Tibial artery (tissue), 4 donors: ENCODE measurements around the gene PDE2A.

Source experiments
- DNase-seq, 2 donors: peaks; one replicate each; pipeline ENCODE4 v3.0.0-alpha.2; 2019
- H3K27ac ChIP-seq, 2 donors: fragments of 200-600 bp; sonication (generic) in 1 of 2; 1 replicate in 1 of 2; 2 replicates in 1 of 2; pipeline ENCODE4 v1.5.1; 2018 to 2019; ENCODE audit warnings: mild to moderate bottlenecking in 1 of 2
- H3K27me3 ChIP-seq, 2 donors: fragments of 200-600 bp; sonication (generic) in 1 of 2; one replicate each; pipeline versions ENCODE4 v1.5.1 to v1.6.0; 2016 to 2019
- H3K36me3 ChIP-seq, 3 donors: fragments of 200-600 bp; sonication (generic) in 2 of 3; one replicate each; pipeline ENCODE4 v1.5.1; 2016 to 2019; ENCODE audit warnings: mild to moderate bottlenecking in 2 of 3
- H3K4me1 ChIP-seq, 4 donors: fragments of 200-600 bp; sonication (generic) in 2 of 4; 1 replicate in 3 of 4; 2 replicates in 1 of 4; pipeline ENCODE4 v1.5.1; 2016 to 2019
- H3K4me3 ChIP-seq, 2 donors: fragments of 200-600 bp; sonication (generic) in 1 of 2; 1 replicate in 1 of 2; 2 replicates in 1 of 2; pipeline ENCODE4 v1.5.1; 2018 to 2019; ENCODE audit warnings: mild to moderate bottlenecking in 2 of 2
- H3K9me3 ChIP-seq, 3 donors: fragments of 200-600 bp; sonication (generic) in 1 of 3; one replicate each; pipeline ENCODE4 v1.5.1; 2016 to 2019
- intact Hi-C: fragments of 100-400 bp; cut with DNase I; formaldehyde crosslinking; loops from one replicate; pipeline ENCODE4 v1.15.0; 2023; ENCODE audit warnings: low total_unique reads
- TF ChIP-seq, protein P1 (sequence below), 2 experiments: fragments of 200-600 bp in 1 of 2; fragments of 450-650 bp in 1 of 2; IDR thresholded peaks; one replicate each; pipeline ENCODE4 v1.5.1; 2017 to 2019; ENCODE audit warnings: antibody characterized with exemption in 2 of 2, mild to moderate bottlenecking in 1 of 2, moderate library complexity in 1 of 2

Gene PDE2A

DNA sequence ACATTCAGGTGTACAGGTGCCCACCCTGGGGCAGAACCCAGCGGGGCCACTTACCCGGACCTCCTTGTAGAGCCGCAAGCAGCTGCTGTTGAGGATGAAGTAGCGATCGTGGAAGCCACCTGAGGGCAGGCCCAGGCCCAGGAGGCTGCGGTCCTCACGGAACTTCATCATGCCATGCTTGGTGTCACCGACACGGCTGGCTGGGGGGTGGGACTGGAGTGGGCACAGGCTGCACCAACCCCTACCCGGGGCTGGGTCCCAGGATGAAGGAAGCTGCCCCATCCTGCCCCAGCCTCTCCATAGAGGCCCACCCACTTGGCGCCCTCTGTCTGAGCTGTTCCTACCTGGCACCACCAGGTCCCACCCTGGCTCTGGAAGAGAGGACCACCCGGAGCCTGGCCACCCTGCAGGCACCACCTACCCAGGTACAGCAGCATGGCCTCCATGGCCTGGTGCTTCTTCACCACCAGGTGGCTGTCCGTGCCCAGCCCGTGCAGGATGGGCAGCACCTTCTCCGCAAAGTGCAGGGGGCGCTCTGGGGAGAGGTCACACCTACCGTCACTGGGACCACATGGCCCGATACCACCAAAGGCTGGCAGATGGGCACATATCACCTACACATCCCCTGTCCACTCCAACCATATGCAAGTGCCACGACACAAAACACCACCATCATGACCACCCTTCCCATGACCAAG lies 19.2 kb upstream of the PDE2A start:
- H3K4me1 ChIP-seq, result no peaks in the 10 kb centered on the region
- peaks cover 57 to 100% (median 91%) of the 10 kb centered on the region in 3 donors for H3K36me3 ChIP-seq
- no peaks in the 10 kb centered on the region for H3K27me3 ChIP-seq
- no peaks in the 10 kb centered on the region for H3K9me3 ChIP-seq
- TF ChIP-seq, protein P1, sequence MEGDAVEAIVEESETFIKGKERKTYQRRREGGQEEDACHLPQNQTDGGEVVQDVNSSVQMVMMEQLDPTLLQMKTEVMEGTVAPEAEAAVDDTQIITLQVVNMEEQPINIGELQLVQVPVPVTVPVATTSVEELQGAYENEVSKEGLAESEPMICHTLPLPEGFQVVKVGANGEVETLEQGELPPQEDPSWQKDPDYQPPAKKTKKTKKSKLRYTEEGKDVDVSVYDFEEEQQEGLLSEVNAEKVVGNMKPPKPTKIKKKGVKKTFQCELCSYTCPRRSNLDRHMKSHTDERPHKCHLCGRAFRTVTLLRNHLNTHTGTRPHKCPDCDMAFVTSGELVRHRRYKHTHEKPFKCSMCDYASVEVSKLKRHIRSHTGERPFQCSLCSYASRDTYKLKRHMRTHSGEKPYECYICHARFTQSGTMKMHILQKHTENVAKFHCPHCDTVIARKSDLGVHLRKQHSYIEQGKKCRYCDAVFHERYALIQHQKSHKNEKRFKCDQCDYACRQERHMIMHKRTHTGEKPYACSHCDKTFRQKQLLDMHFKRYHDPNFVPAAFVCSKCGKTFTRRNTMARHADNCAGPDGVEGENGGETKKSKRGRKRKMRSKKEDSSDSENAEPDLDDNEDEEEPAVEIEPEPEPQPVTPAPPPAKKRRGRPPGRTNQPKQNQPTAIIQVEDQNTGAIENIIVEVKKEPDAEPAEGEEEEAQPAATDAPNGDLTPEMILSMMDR (IDR thresholded peaks at IDR 0.05), result peak in 1 of 2 experiments; percentile 4
- H3K4me3 ChIP-seq, result no peak overlapping the region
- no peak overlapping the region for H3K27ac ChIP-seq
- no peak for DNase-seq
- intact Hi-C loops, result no loop called here

DNA sequence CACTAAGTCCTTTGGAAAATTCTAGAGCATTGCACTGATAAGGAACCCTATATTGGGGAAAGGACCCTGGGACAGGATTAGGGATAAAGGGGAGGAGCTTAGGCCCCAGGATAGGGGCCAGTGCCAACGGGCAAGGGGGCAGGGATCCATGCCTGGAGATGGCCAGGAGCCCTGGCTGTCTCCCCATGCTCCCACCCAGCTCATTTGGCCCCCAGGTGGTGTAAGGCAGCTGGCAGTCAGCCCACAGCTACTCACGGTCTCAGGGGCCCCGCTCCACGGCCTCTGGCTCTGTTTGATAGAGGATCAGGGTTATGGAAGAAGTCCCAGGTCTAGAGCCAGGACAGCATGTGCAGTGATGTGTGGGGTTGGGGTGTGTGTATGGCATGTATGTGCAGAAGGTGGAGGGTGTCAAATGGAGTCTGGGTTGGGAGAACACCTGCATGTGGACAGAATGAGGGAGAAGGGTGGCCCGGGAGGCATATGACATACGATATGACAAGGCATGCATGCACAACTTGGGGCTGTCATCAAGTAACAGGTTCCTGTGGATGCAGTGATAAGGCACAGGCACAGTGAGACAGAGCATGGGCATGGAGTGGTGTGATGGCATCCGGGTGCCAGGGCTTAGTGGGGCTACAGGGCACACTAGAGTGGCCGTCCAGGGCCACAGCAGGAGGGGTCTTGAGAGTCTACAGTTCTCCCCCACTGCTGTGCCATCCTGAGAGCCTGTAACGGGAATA lies 18.4 kb upstream of the PDE2A start:
- Histone ChIP-seq H3K9me3 (no peaks in the 10 kb centered on the region), H3K4me1 (no peaks in the 10 kb centered on the region), H3K27me3 (no peaks in the 10 kb centered on the region), H3K4me3 (no peak overlapping the region), H3K36me3 (peaks cover 55 to 100% (median 91%) of the 10 kb centered on the region in 3 donors), H3K27ac (no peak overlapping the region)
- TF ChIP-seq, protein P1 (IDR thresholded peaks at IDR 0.05), result no peak
- intact Hi-C loops, result no loop called here
- no peak for DNase-seq

DNA sequence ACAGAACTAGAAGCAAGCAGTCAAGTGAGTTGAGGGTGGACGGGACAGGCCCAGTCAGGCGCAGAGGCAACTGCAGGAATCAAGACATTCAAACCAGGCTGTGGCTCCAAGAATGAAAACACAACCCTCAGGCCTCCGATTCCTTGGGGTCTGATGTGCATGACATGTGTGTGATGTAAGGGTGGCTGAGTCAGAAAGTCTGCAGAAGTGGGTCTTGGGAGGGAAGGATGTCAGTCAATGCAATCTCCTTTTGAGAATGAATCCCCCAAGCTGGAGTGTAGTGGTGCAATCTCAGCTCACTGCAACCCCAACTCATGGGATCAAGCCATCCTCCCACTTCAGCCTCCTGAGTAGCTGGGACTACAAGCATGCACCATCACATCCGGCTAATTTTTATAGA lies 15.9 kb upstream of the PDE2A start:
- TF ChIP-seq, protein P1 (IDR thresholded peaks at IDR 0.05), result no peak
- DNase-seq, result no peak

DNA sequence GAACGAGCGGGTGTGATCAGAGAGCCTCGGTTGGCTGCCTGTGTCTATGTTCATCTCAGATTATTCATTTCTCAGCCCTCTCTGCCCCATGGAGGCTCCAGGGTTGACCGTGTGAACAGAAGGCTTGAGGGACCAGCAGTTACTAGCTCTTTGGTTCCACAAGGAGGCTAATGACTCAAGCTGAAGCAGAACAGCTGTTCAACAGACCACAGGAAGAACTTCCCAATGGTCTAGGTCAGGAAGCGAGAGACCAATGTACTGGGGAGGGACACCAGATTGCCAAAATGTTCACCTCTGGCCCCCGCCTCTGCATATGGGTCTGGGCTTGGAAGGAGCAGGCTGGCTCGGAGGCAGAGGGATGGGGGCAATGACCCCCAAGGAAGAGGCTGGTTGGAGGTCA lies 14.7 kb upstream of the PDE2A start:
- Histone ChIP-seq H3K4me3 (no peak overlapping the region), H3K27me3 (no peaks in the 10 kb centered on the region), H3K9me3 (no peaks in the 10 kb centered on the region), H3K36me3 (peaks cover 21 to 95% (median 74%) of the 10 kb centered on the region in 3 donors), H3K27ac (no peak overlapping the region), H3K4me1 (peaks cover 0 to 7% (median 0%) of the 10 kb centered on the region in 4 donors)
- TF ChIP-seq, protein P1 (IDR thresholded peaks at IDR 0.05), result no peak
- DNase-seq, result no peak
- intact Hi-C loops, result no loop called here

More for the DNA sequence above, 15.9 kb upstream of the PDE2A start:
- Histone ChIP-seq H3K4me1 (no peaks in the 10 kb centered on the region), H3K4me3 (no peak overlapping the region), H3K9me3 (no peaks in the 10 kb centered on the region), H3K36me3 (peaks cover 34 to 100% (median 82%) of the 10 kb centered on the region in 3 donors), H3K27ac (no peak overlapping the region), H3K27me3 (no peaks in the 10 kb centered on the region)
- intact Hi-C loops, result no loop called here

DNA sequence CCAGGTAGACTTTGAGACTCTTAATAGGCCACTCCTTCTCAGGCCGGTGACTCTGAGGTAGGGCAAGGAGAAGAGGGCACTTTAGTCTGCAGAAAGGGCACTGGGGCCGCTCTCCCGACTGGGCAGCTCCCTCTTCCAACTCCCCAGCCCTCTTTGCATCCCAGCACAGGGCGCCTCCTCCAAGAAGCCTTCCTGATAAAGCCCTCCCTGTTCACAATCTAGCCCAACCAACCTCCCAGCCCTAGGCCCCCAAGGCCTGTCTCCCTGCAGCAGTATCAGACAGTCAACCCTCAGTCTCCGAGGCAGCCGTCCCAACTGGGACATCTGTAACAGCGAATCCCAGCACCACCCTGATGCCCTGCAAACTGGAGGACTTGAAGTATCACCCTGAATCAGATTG lies 14.3 kb upstream of the PDE2A start:
- Histone ChIP-seq H3K9me3 (no peaks in the 10 kb centered on the region), H3K36me3 (peaks cover 17 to 90% (median 69%) of the 10 kb centered on the region in 3 donors), H3K4me3 (no peak overlapping the region), H3K4me1 (peaks cover 0 to 7% (median 0%) of the 10 kb centered on the region in 4 donors), H3K27ac (no peak overlapping the region), H3K27me3 (no peaks in the 10 kb centered on the region)
- TF ChIP-seq, protein P1 (IDR thresholded peaks at IDR 0.05), result no peak
- no peak for DNase-seq
- intact Hi-C loops, result no loop called here
